ENCODE results near the gene ARID5A. TPM values are rescaled to one million over a fixed set of nuclear protein-coding genes. Genes with fewer than 3 reads are reported as not detected.
A peak's percentile ranks its signal among the peaks of the same experiment; 100 is the strongest.

The ARID5A gene
- total RNA-seq, 1 experiment from 2014 or later: 7.3 TPM

GRCh38 chr2:96574364-96574763 lies 37.8 kb downstream of the ARID5A start:
- BruUV-seq (replicated peaks): no TSS peak
- ChIA-PET POLR2A (ENCODE audit: low non-redundant PET) (no interaction called here), CTCF (no interaction called here)

GRCh38 chr2:96575785-96576456 lies 39.4 kb downstream of the ARID5A start:
- Histone ChIP-seq H3K4me3 (ENCODE audit: low read depth, low read length, poor library complexity, severe bottlenecking) (no peak overlapping the region), H3K27me3 (replicated peaks; ENCODE audit: insufficient read depth, low read depth, low read length, poor library complexity) (no peaks in the 10 kb centered on the region), H3K27ac (ENCODE audit: low read depth, low read length, poor library complexity, severe bottlenecking) (no peak overlapping the region), H3K36me3 (ENCODE audit: insufficient read depth, low read length, poor library complexity, severe bottlenecking) (no peaks in the 10 kb centered on the region), H3K9me3 (ENCODE audit: low read depth, low read length, poor library complexity, severe bottlenecking) (no peaks in the 10 kb centered on the region), H3K4me1 (ENCODE audit: insufficient read depth, low read length, poor library complexity, severe bottlenecking) (no peaks in the 10 kb centered on the region)
- no TSS peak for BruUV-seq (replicated peaks)
- no peak for DNase-seq (ENCODE audit: low spot score)
- POLR2A ChIA-PET (ENCODE audit: low non-redundant PET): no interaction called here
- CTCF ChIA-PET: no interaction called here
- no peak for TF ChIP-seq CTCF (conservative IDR thresholded peaks at IDR 0.05; ENCODE audit: low read depth, low read length)
- no peak for TF ChIP-seq EZH2 (IDR thresholded peaks at IDR 0.05; ENCODE audit: borderline replicate concordance, low read depth, low read length, poor library complexity, severe bottlenecking)
- intact Hi-C loops (cut with micrococcal nuclease; ENCODE audit: unreplicated experiment): no loop called here

More at GRCh38 chr2:96574364-96574763, 37.8 kb downstream of the ARID5A start:
- Histone ChIP-seq H3K27me3 (replicated peaks; ENCODE audit: insufficient read depth, low read depth, low read length, poor library complexity) (no peaks in the 10 kb centered on the region), H3K4me3 (ENCODE audit: low read depth, low read length, poor library complexity, severe bottlenecking) (no peak overlapping the region), H3K4me1 (ENCODE audit: insufficient read depth, low read length, poor library complexity, severe bottlenecking) (no peaks in the 10 kb centered on the region), H3K9me3 (ENCODE audit: low read depth, low read length, poor library complexity, severe bottlenecking) (no peaks in the 10 kb centered on the region), H3K27ac (ENCODE audit: low read depth, low read length, poor library complexity, severe bottlenecking) (no peak overlapping the region), H3K36me3 (ENCODE audit: insufficient read depth, low read length, poor library complexity, severe bottlenecking) (no peaks in the 10 kb centered on the region)
- TF ChIP-seq CTCF (conservative IDR thresholded peaks at IDR 0.05; ENCODE audit: low read depth, low read length): 0 out of 2 replicates have a peak, but pooled peaks have one; percentile 16
- TF ChIP-seq EZH2 (IDR thresholded peaks at IDR 0.05; ENCODE audit: borderline replicate concordance, low read depth, low read length, poor library complexity, severe bottlenecking): no peak
- no peak for DNase-seq (ENCODE audit: low spot score)
- intact Hi-C loops (cut with micrococcal nuclease; ENCODE audit: unreplicated experiment): no loop called here

GRCh38 chr2:96577501-96577900 lies 40.9 kb downstream of the ARID5A start:
- H3K4me1 ChIP-seq (ENCODE audit: insufficient read depth, low read length, poor library complexity, severe bottlenecking): no peaks in the 10 kb centered on the region
- H3K27me3 ChIP-seq (replicated peaks; ENCODE audit: insufficient read depth, low read depth, low read length, poor library complexity): no peaks in the 10 kb centered on the region
- intact Hi-C loops (cut with micrococcal nuclease; ENCODE audit: unreplicated experiment): no loop called here
- BruUV-seq (replicated peaks): no TSS peak
- POLR2A ChIA-PET (ENCODE audit: low non-redundant PET): interaction anchor here (0.5 kb wide), 1 partner anchor 20 kb away, joined by 4 read pairs; no protein-coding TSS in a partner anchor
- no peak overlapping the region for H3K4me3 ChIP-seq (ENCODE audit: low read depth, low read length, poor library complexity, severe bottlenecking)
- CTCF ChIA-PET: no interaction called here
- no peak overlapping the region for H3K27ac ChIP-seq (ENCODE audit: low read depth, low read length, poor library complexity, severe bottlenecking)
- DNase-seq (ENCODE audit: low spot score): no peak
- H3K9me3 ChIP-seq (ENCODE audit: low read depth, low read length, poor library complexity, severe bottlenecking): no peaks in the 10 kb centered on the region
- H3K36me3 ChIP-seq (ENCODE audit: insufficient read depth, low read length, poor library complexity, severe bottlenecking): no peaks in the 10 kb centered on the region
- no peak for TF ChIP-seq CTCF (conservative IDR thresholded peaks at IDR 0.05; ENCODE audit: low read depth, low read length)
- no peak for TF ChIP-seq EZH2 (IDR thresholded peaks at IDR 0.05; ENCODE audit: borderline replicate concordance, low read depth, low read length, poor library complexity, severe bottlenecking)
